ENCODE results near the gene TMEM163.
"Not testable (repeated sequence)": the region's sequence is repeated elsewhere in the genome, so short reads cannot be mapped to it uniquely, and the experiment has no call there.

The TMEM163 gene

GRCh38 chr2:134656391-134656790, 62.4 kb downstream of the TMEM163 start:
- H3K27me3 ChIP-seq (ENCODE audit: control insufficient read depth in 1 of 2, insufficient read depth in 1 of 2, low read length in 2 of 2); H2AFZ ChIP-seq (ENCODE audit: low read depth, low read length); H3K4me1 ChIP-seq (ENCODE audit: control insufficient read depth, insufficient read depth, low read depth, low read length); H2BK12ac ChIP-seq (ENCODE audit: low read length in 2 of 2); H2BK5ac ChIP-seq (ENCODE audit: low read depth, low read length, poor library complexity, severe bottlenecking); H3K36me3 ChIP-seq (ENCODE audit: control insufficient read depth in 1 of 2, insufficient read depth in 2 of 2, low read depth in 1 of 2, low read length in 2 of 2); H4K91ac ChIP-seq (ENCODE audit: low read length); DNase-seq; H3K23ac ChIP-seq (ENCODE audit: low read length in 2 of 2); H3K9me3 ChIP-seq (ENCODE audit: control insufficient read depth, low read length); H4K8ac ChIP-seq (ENCODE audit: low read length); H2BK120ac ChIP-seq (ENCODE audit: low read depth, low read length); H3K9ac ChIP-seq (ENCODE audit: low read length); H3K18ac ChIP-seq (ENCODE audit: low read depth in 1 of 2, low read length in 2 of 2); H3K4me2 ChIP-seq (ENCODE audit: low read length, poor library complexity, severe bottlenecking); H2AK5ac ChIP-seq (ENCODE audit: low read length, severe bottlenecking); H3K14ac ChIP-seq (ENCODE audit: low read length in 2 of 2); H3K27ac ChIP-seq (ENCODE audit: low read length, poor library complexity, severe bottlenecking); H3K4me3 ChIP-seq (ENCODE audit: insufficient read depth in 1 of 2, low read depth in 1 of 2, low read length in 2 of 2); H3K4ac ChIP-seq (ENCODE audit: low read depth in 1 of 2, low read length in 2 of 2); H2BK15ac ChIP-seq (ENCODE audit: low read depth, poor library complexity, severe bottlenecking): not testable (repeated sequence)
- WGBS, result 100% methylated on average over 1 of the region's 15 CpGs
- H3K79me1 ChIP-seq (replicated peaks; ENCODE audit: low read length, poor library complexity, severe bottlenecking), result peaks cover 13% of the 10 kb centered on the region

GRCh38 chr2:134648586-134648985, 70.2 kb downstream of the TMEM163 start:
- Histone ChIP-seq H2BK15ac (ENCODE audit: low read depth, poor library complexity, severe bottlenecking) (no peak overlapping the region), H4K91ac (ENCODE audit: low read length) (no peak overlapping the region), H2AFZ (ENCODE audit: low read depth, low read length) (no peak overlapping the region), H2AK5ac (ENCODE audit: low read length, severe bottlenecking) (no peak overlapping the region), H3K18ac (ENCODE audit: low read depth in 1 of 2, low read length in 2 of 2) (no peak overlapping the region), H2BK120ac (ENCODE audit: low read depth, low read length) (no peak overlapping the region), H3K4me3 (ENCODE audit: insufficient read depth in 1 of 2, low read depth in 1 of 2, low read length in 2 of 2) (no peak overlapping the region), H3K4ac (ENCODE audit: low read depth in 1 of 2, low read length in 2 of 2) (no peak overlapping the region), H2BK5ac (ENCODE audit: low read depth, low read length, poor library complexity, severe bottlenecking) (no peak overlapping the region), H3K9me3 (ENCODE audit: control insufficient read depth, low read length) (no peaks in the 10 kb centered on the region), H3K36me3 (ENCODE audit: control insufficient read depth in 1 of 2, insufficient read depth in 2 of 2, low read depth in 1 of 2, low read length in 2 of 2) (no peaks in the 10 kb centered on the region), H3K27ac (ENCODE audit: low read length, poor library complexity, severe bottlenecking) (no peak overlapping the region), H3K23ac (ENCODE audit: low read length in 2 of 2) (no peak overlapping the region), H3K4me2 (ENCODE audit: low read length, poor library complexity, severe bottlenecking) (no peak overlapping the region), H3K9ac (ENCODE audit: low read length) (no peak overlapping the region), H3K14ac (ENCODE audit: low read length in 2 of 2) (no peak overlapping the region), H3K4me1 (ENCODE audit: control insufficient read depth, insufficient read depth, low read depth, low read length) (peaks cover 6% of the 10 kb centered on the region), H3K79me1 (replicated peaks; ENCODE audit: low read length, poor library complexity, severe bottlenecking) (peaks cover 5% of the 10 kb centered on the region), H2BK12ac (ENCODE audit: low read length in 2 of 2) (no peak overlapping the region), H3K27me3 (ENCODE audit: control insufficient read depth in 1 of 2, insufficient read depth in 1 of 2, low read length in 2 of 2) (no peaks in the 10 kb centered on the region), H4K8ac (ENCODE audit: low read length) (no peak overlapping the region)
- DNase-seq, result peak; percentile 13
- no CpG with 5 or more reads among the region's 5 CpGs for WGBS

DNA sequence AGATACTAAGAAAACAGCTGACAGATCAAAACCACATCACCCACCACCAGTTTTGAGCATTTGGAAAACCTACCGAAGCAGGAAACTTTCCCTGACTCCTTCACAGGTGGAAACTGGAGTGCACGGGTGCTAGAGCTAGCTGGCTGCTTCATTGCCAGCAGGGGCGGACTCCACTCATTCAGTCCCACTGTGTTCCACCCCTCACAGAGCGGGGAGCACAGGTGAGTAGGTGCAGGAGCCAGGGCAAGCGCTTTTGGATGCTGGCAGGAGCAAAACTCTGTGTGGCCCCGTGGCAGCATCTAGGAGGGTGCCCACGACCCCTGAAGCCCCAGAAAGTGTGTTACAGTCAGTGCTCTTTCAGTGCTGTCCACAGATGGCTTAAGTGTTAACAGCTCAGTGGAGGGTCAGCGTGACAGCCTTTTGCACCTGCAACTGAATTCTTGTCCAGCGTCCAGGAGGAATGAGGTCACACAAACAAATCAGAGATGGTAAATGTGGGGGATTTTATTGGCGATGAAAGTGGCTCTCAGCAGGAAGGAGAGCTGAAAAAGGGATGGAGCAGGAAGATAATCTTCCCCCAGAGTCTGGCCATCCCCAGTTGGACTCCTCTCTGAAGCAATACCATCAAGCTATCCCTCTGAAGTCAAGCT, 71.1 kb downstream of the TMEM163 start:
- Histone ChIP-seq H3K4me3 (ENCODE audit: insufficient read depth in 1 of 2, low read depth in 1 of 2, low read length in 2 of 2) (no peak overlapping the region), H4K91ac (ENCODE audit: low read length) (no peak overlapping the region), H3K9ac (ENCODE audit: low read length) (no peak overlapping the region), H2AK5ac (ENCODE audit: low read length, severe bottlenecking) (no peak overlapping the region), H3K4me2 (ENCODE audit: low read length, poor library complexity, severe bottlenecking) (no peak overlapping the region), H3K27ac (ENCODE audit: low read length, poor library complexity, severe bottlenecking) (peak overlapping the region; percentile 25), H2BK5ac (ENCODE audit: low read depth, low read length, poor library complexity, severe bottlenecking) (no peak overlapping the region), H3K23ac (ENCODE audit: low read length in 2 of 2) (no peak overlapping the region), H2BK15ac (ENCODE audit: low read depth, poor library complexity, severe bottlenecking) (no peak overlapping the region), H3K36me3 (ENCODE audit: control insufficient read depth in 1 of 2, insufficient read depth in 2 of 2, low read depth in 1 of 2, low read length in 2 of 2) (no peaks in the 10 kb centered on the region), H3K27me3 (ENCODE audit: control insufficient read depth in 1 of 2, insufficient read depth in 1 of 2, low read length in 2 of 2) (no peaks in the 10 kb centered on the region), H3K14ac (ENCODE audit: low read length in 2 of 2) (no peak overlapping the region), H4K8ac (ENCODE audit: low read length) (no peak overlapping the region), H3K79me1 (replicated peaks; ENCODE audit: low read length, poor library complexity, severe bottlenecking) (peaks cover 5% of the 10 kb centered on the region), H2BK120ac (ENCODE audit: low read depth, low read length) (no peak overlapping the region), H2BK12ac (ENCODE audit: low read length in 2 of 2) (no peak overlapping the region), H2AFZ (ENCODE audit: low read depth, low read length) (no peak overlapping the region), H3K4ac (ENCODE audit: low read depth in 1 of 2, low read length in 2 of 2) (no peak overlapping the region), H3K18ac (ENCODE audit: low read depth in 1 of 2, low read length in 2 of 2) (no peak overlapping the region), H3K4me1 (ENCODE audit: control insufficient read depth, insufficient read depth, low read depth, low read length) (peaks cover 6% of the 10 kb centered on the region), H3K9me3 (ENCODE audit: control insufficient read depth, low read length) (no peaks in the 10 kb centered on the region)
- no peak for DNase-seq
- 82% methylated on average over 9 of the region's 10 CpGs for WGBS

GRCh38 chr2:134642938-134643337, 75.9 kb downstream of the TMEM163 start:
- Histone ChIP-seq H3K4ac (ENCODE audit: low read depth in 1 of 2, low read length in 2 of 2) (no peak overlapping the region), H3K27me3 (ENCODE audit: control insufficient read depth in 1 of 2, insufficient read depth in 1 of 2, low read length in 2 of 2) (peaks cover 0 to 4% of the 10 kb centered on the region in 2 experiments), H3K27ac (ENCODE audit: low read length, poor library complexity, severe bottlenecking) (no peak overlapping the region), H3K9ac (ENCODE audit: low read length) (no peak overlapping the region), H2AK5ac (ENCODE audit: low read length, severe bottlenecking) (no peak overlapping the region), H4K8ac (ENCODE audit: low read length) (no peak overlapping the region), H3K4me1 (ENCODE audit: control insufficient read depth, insufficient read depth, low read depth, low read length) (peaks cover 5% of the 10 kb centered on the region), H3K9me3 (ENCODE audit: control insufficient read depth, low read length) (no peaks in the 10 kb centered on the region), H3K18ac (ENCODE audit: low read depth in 1 of 2, low read length in 2 of 2) (no peak overlapping the region), H2BK5ac (ENCODE audit: low read depth, low read length, poor library complexity, severe bottlenecking) (no peak overlapping the region), H3K14ac (ENCODE audit: low read length in 2 of 2) (no peak overlapping the region), H2BK15ac (ENCODE audit: low read depth, poor library complexity, severe bottlenecking) (no peak overlapping the region), H2BK120ac (ENCODE audit: low read depth, low read length) (no peak overlapping the region), H2AFZ (ENCODE audit: low read depth, low read length) (no peak overlapping the region), H4K91ac (ENCODE audit: low read length) (no peak overlapping the region), H3K4me2 (ENCODE audit: low read length, poor library complexity, severe bottlenecking) (no peak overlapping the region), H3K4me3 (ENCODE audit: insufficient read depth in 1 of 2, low read depth in 1 of 2, low read length in 2 of 2) (no peak overlapping the region), H3K23ac (ENCODE audit: low read length in 2 of 2) (no peak overlapping the region), H3K79me1 (replicated peaks; ENCODE audit: low read length, poor library complexity, severe bottlenecking) (peaks cover 21% of the 10 kb centered on the region), H3K36me3 (ENCODE audit: control insufficient read depth in 1 of 2, insufficient read depth in 2 of 2, low read depth in 1 of 2, low read length in 2 of 2) (no peaks in the 10 kb centered on the region), H2BK12ac (ENCODE audit: low read length in 2 of 2) (no peak overlapping the region)
- no CpG with 5 or more reads among the region's 1 CpG for WGBS
- DNase-seq, result no peak

All from mesenchymal stem cell (in vitro differentiated cells and primary cell).